NCI-H345 (cell line): ENCODE measurements around the gene KLF13.
A peak's percentile ranks its signal among the peaks of the same experiment; 100 is the strongest.

Source experiments
- DNase-seq: peaks from one replicate; lab custom pipeline; 2025; lab: John Stamatoyannopoulos, UW

The KLF13 gene

GRCh38 chr15:31316135-31316795, 10.4 kb upstream of the KLF13 start:
- no peak for DNase-seq

GRCh38 chr15:31317017-31317416, 9.6 kb upstream of the KLF13 start:
- DNase-seq: no peak

DNA sequence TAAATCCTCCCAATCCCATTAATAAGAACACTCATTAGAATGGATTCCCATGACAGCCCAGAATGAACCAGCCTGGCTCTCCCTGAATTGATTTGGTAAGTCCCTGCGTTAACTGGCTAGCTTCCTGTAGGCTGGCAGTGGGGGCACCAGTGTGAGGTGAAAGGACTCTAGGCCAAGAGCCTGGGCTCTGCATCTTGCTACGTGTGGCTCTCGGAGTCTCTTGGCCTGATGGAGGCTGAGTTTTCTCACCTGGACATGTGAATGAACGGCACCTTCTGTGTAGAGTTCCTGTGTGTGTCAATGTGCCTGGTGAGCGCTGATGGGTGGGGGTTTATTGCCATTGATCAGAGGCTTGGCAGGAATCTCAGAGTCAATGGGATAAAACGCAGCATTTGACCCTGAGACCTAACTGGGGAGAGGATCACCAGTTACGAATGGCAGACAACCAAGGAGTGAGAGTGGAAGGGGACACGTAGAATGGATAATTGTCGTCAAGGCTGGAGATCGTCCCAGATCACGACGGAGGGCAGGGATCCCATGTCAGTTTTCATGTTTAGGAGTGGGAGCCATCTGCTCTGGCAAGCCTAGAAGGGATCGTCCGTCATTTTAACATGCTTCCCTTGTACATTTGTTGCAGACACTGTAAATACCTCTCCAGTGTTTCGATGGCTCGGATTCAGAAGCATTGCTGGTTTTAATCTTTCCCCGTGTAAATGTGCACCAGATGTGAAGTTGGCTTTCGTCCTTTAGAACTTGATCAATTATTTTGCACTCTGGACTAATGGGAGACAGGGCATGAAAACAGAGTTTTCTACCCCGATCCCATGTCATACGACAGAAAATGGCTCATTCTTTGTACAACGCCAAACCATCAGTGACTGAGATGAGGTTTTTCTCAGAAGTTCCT, 9.0 kb upstream of the KLF13 start:
- DNase-seq: no peak

- no peak for DNase-seq
These were observed 8.2 kb upstream of the KLF13 start for GRCh38 chr15:31318429-31318828.

GRCh38 chr15:31320022-31320421, 6.6 kb upstream of the KLF13 start:
- DNase-seq: no peak

GRCh38 chr15:31321418-31321817, 5.2 kb upstream of the KLF13 start:
- DNase-seq: no peak

DNA sequence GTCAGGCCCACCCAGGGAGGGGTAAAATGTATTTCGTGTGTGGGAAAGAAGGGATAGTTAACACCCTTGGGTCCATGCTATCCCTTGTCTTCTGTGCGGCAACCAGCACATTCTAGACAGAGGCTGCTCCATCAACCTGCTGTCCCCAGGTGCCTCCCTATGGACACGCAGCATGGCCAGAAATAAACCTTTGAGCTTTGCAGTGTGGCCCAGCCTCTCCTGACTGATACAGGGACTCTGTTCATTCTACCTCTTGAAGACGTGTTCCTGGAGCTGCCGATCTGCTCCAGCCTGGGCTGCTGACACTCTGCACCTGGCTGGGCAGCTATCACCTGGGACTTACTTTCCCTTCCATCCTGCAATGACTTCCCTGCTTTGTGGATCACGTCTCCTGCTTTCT, 4.1 kb upstream of the KLF13 start:
- DNase-seq: no peak

DNA sequence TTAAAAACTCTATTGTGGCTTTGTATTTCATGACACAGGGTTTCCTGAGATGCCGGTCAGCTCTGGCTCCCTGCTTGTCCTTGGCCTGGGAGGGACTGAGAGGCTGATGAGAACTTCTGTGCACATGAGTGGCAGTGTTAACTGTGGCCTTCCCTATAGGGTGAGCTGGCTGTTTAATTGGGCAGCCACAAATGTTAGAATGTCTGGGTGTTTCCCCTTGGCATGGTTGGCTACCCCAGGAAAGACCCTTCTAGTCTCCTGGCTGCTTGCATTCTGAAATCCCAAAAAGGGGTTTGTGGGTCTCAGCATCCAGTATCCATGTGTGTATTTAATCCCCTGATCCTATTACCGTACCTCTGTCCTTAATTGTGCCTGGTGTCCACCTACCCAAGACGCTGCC, 3.0 kb upstream of the KLF13 start:
- no peak for DNase-seq

DNA sequence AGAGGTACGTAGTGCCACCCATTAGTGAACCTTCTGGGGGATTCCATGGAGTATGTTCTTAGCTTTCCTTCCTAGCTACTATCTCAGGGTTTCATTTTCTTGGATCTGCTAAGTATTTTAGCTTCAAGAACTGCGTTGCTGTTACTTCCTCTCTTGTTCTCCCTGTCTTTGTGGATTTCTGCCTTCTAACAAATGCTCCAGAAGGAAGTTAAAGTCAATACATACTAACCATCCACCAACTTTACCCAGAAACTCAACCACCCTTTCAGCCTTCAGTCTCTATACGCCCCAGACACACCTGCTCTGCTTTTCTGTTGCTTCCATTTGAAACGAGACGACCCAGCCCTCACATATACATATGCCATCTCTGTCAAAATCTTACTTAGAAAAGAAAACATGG, 2.4 kb upstream of the KLF13 start:
- DNase-seq: no peak

- no peak for DNase-seq
These were observed 1.6 kb upstream of the KLF13 start for GRCh38 chr15:31324806-31325594.

DNA sequence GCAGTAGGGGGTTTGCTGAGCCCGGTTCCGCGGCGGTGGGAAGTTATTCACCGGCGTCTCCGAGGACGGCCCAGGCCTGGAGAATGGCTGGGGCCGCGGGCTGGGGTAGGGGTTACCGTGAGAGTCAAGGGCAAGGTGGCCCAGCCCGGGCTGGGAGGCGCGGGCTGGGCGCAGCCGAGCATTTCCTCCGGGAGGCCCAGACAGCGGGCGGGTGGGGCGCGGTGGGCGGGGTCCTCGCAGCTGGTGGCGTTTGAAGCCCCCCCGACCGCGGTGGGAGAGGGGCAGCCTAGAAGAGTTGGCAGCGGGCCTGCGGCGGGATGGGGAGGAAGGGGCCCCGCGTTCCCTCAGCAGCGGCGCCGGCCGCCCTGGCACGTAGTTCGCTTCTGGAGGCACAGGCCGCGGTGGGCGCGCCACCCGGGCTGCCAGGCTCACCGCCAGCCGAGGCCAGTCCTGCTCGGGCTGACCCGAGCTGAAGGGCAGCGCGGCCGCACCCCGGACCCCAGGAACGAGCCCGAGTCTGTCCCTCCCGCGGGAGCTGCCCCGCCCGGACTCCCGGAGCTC, 960 bp upstream of the KLF13 start:
- peak; percentile 38 for DNase-seq

DNA sequence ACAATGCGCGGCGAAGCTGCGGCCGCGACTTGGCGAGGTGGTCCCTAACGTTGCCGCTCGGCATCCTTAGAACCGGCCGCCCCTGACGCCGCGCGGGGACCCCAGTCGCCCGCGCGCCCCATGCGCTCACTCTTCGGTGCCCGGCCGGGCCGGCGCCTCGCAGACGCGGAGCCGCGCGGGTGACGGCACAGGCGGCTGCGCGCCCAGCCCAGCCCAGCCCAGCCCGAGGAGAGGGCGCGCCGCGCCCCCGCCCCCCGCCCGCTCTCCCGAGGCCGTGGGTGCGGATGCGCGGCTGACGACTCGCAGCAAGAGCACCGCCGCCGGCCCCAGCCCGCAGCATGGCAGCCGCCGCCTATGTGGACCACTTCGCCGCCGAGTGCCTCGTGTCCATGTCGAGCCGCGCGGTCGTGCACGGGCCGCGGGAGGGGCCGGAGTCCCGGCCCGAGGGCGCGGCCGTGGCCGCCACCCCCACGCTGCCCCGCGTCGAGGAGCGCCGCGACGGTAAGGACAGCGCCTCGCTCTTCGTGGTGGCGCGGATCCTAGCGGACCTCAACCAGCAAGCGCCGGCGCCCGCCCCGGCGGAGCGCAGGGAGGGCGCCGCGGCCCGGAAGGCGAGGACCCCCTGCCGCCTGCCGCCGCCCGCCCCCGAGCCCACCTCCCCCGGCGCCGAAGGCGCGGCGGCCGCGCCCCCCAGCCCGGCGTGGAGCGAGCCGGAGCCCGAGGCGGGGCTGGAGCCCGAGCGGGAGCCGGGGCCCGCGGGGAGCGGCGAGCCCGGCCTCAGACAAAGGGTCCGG, 437 bp downstream of the KLF13 start:
- DNase-seq: peak; percentile 76

GRCh38 chr15:31327669-31328427, 1.2 kb downstream of the KLF13 start:
- DNase-seq: peak; percentile 81

DNA sequence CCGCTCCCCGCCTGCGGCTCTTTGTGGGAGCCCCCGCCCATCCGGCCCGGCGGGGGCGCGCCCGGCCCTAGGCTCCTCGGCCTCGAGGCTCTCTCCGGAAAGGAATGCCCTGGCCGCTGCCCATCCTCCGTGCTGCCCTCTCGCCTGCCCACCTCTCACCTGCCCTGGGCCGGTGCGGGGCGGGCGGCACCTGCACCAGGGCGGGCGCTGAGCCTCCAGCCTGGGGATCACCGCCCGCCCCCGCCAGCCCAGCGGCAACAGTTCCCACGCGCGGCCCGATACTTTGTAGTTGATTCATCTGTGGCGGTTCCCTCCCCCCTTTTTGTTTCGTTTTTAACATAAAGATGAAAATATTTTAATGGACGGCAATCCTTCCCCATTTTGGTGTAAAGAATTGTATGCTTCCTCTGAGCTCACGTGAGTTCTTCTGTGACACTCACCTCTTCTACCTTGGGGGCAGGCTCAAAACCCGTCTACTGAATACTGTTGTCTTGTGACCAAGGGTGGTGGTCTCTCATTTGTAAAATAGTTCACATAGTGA, 1.9 kb downstream of the KLF13 start:
- no peak for DNase-seq

GRCh38 chr15:31328969-31329639, 2.5 kb downstream of the KLF13 start:
- peak; percentile 40 for DNase-seq

DNA sequence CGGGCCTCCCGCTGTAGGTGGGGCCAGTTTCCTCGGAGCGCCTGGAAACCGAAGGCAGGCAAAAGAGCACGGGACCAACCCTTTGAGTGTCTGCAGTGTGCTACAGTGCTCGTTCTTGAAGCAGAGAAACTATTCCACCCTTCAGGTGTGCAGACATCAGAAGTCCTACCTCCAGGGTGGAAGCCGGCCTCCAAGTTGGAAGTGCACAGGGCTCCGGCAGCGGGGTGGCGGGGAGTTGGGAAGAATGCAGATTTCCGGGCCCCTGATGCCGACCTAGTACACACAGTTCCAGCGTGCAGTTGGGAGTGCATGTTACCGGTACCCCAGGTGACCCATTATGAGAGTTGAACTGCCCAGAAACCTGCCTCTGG, 3.0 kb downstream of the KLF13 start:
- no peak for DNase-seq

DNA sequence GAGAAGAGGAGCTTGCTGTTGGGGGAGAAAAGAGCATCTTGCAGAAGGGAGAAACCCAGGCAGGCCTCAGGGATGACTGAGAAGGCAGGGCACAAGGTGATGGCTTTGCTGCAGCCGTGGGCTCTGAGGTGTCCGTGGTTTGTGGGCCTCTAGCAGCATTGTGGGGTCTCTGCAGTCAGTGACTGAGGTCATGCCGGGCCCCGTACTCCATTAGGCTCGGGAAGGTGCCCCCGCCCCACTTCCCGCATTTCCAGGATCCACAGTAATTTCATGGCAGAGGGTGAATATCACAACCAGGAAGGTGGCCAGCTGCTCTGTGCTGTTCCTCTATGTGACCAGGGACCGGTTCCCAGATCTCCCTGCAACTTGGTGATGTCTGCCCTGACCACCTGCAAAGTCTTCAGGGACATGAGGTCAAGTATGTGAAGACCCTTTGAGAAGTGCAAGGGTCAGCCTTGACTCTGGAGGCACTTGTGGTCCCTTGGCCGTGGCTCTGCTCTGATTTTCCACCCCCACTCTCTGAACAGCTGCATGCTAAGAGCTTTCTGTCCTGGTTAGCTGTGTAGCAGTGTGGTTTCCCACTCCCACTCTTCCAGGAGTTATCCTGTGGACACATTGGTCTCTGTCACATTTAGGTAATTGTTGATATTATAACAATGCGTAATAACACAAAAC, 3.6 kb downstream of the KLF13 start:
- DNase-seq: no peak

- no peak for DNase-seq
These were observed 4.2 kb downstream of the KLF13 start for GRCh38 chr15:31330836-31331235.

GRCh38 chr15:31331389-31331788, 4.8 kb downstream of the KLF13 start:
- DNase-seq: no peak
